Superior temporal gyrus (tissue), 1 donor: ENCODE data around the gene MAGEB3.

Source experiments
- DNase-seq: peaks from one replicate; pipeline ENCODE4 v3.0.0-alpha.2; 2016; ENCODE audit errors: extremely low spot score

MAGEB3 gene

DNA sequence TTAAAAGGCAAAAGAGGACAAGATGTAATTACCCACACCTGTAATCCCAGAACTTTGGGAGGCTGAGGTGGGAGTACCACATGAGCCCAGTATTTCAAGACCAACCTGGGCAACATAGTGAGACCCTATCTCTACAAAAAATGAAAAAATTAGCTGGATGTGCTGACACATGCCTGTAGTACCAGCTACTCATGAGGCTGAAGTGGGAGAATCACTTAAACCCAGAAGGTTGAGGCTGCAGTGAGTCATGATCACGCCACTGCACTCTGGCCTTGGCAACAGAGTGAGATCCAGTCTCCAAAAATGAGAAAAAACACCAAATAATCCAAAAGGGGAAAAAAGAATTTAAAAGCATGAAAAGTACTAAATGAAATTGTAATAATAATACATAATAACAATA, 47.9 kb downstream of the MAGEB3 start:
- DNase-seq: no peak

DNA sequence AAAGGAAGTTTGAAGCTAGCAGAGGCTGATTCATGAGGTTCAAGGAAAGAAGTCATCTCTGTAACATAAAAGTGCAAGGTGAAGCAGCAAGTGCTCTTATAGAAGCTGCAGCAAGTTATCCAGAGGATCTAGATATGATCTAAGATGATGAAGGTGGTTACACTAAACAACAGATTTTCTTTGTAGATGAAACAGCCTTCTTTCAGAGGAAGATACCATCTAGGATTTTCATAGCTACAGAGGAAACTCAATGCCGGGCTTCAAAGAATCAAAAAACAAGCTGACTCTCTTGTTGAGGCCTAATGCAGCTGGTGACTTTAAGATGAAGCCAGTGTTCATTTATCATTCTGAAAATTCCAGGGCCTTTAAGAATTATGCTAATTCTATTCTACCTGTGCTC, 50.0 kb downstream of the MAGEB3 start:
- DNase-seq: no peak

DNA sequence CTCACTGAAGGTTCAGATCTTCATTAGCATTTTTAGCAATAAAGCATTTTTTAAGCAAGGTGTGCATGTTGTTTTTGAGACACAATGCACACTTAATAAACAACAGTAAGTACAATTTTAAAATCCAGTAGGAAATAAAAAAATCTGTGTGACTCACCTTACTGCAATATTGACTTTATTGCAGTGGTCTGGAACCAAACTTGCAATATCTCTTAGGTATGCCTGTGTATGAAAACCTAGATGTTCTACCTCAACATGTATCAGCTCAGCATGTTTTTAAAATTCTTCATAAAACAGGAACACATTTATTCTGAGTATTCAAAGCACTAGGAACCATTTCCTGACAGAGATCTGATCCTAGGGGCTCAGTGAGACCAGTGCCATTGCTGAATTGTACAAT, 52.1 kb downstream of the MAGEB3 start:
- no peak for DNase-seq

DNA sequence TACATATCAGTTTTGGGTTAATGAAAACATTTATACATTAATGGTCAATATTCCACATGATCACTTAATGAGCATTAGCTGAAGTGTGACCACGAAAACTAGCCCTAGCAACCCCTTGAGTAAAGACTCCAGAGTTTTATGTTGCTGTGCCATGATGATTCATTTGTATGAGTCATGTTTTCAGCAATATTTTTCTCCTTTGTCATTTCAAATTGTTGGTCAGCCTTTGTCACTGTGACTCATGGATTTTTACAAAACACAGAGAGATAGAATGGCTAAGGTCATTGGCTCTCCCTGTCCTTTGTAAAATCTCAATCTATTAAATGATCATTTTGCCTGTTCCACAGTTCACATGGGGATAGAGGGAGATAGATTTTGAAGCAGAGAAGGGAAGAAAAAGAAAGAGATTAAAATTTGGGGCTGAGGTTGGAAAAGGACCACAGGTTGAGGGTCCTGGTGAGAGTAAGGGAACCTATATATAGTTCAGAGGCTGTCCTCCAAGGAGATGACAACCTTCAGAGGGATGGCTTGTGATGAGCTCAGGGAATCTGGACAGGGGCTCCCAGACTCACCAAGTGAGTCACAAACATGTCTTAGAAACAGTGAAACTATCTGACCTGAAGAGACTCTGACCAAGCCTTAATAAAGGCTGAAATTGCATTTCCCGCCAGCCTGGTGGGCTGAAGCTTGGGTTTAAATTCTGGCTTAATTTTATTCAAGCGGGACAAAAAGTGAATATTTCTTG, 53.2 kb downstream of the MAGEB3 start:
- DNase-seq: no peak
